GM15510 (cell line): ENCODE data around the gene RPL5.

Experiments used
- POLR2A ChIP-seq: IDR thresholded peaks from 3 replicates; pipeline ENCODE4 v1.6.1; 2011; ENCODE audit warnings: borderline replicate concordance; ENCODE audit not compliant: insufficient read length; ENCODE audit errors: extremely low read depth

RPL5 gene

GRCh38 chr1:92831762-92832536 lies at the start of gene RPL5:
TSS of gene RPL5 (plus strand) at chr1:92832040. CDS start at chr1:92832115, 75 bp downstream.
- peak; percentile 100 for TF ChIP-seq POLR2A

- no peak for TF ChIP-seq POLR2A
Measured at GRCh38 chr1:92784021-92784638, 47.7 kb upstream of the RPL5 start.

DNA sequence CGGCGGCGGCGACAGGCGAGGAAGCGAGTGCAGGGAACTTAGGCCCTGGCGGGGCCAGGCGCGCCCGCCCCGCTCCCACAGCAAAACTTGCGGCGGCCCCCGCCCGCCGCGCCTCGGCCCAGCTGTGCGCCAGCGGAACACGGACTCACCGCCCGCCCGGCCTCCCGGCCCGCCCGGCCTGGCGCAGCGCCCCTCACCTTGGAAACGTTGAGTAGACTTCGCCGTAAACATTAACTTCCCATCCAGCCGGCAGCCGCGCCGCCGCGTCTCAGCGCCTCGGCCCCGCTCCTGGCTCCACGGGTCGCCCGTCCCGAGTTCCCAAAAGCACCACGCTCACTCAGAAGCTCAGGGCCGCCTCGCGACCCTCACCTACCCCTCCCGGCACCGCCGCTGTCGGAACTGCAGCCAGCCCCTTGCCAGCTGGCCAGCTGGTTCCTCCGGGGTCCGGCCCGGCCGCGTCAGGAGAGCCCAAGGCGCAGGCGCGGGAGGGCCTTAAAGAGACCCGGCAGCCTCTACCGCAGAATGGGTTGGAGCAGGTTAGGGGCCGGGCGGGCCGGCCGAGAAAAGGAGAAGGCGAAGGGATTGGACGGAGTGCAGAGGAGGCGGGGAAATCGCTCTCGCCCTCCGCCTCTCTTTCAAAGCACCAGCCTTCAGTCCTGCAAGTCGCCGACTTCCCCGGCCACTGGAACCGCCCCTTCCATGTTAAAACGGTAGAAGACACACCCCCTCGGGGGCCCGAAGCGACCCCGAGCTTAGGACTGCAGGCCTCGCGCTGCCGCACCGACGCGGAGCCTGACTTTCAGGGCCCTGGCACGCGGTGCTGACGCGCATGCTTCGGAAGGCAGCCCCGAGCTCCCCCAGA lies 47.0 kb upstream of the RPL5 start, which contains the start of gene EVI5:
Gene EVI5 (minus strand): TSS at position 470 of the 862 bp plus-strand sequence. CDS start 48,562 bp downstream, outside the sequence.
- peak; percentile 57 for TF ChIP-seq POLR2A

GRCh38 chr1:92786111-92786901 lies 45.5 kb upstream of the RPL5 start:
- no peak for TF ChIP-seq POLR2A

DNA sequence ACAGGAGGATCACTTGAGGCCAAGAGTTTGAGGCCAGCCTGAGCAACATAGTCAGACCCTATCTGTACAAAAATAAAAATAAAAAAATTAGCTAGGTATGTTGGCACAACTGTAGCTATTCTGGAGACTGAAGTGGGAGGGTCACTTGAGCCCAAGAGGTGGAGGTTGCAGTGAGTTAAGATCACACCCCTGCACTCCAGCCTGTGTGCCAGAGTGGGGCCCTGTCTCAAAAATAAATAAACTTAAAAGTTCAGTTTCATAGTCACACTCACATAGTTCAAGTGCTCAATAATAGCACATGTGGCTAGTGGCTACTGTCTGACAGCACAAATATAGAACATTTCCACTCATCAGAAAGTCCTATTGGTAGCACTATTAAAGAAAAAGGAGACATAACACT lies 41.8 kb upstream of the RPL5 start:
- no peak for TF ChIP-seq POLR2A

DNA sequence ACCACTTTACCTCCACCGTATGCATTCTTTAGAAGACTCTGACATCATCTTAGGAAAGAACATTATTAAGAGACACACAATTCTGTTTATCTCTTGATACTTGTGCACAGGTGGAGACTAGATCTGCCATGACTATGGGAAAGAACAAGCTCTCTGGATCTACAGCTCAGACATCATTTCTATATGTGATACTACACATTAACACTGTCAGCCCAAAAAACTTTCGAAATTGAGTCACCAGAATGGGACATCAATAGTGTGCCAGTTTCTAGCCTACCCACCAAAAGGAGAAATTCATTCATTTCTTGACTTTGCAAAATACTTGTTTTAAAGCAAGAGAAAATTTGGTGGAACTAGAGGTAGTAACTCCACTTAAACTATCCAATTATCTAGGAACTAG lies 41.0 kb upstream of the RPL5 start:
- no peak for TF ChIP-seq POLR2A

DNA sequence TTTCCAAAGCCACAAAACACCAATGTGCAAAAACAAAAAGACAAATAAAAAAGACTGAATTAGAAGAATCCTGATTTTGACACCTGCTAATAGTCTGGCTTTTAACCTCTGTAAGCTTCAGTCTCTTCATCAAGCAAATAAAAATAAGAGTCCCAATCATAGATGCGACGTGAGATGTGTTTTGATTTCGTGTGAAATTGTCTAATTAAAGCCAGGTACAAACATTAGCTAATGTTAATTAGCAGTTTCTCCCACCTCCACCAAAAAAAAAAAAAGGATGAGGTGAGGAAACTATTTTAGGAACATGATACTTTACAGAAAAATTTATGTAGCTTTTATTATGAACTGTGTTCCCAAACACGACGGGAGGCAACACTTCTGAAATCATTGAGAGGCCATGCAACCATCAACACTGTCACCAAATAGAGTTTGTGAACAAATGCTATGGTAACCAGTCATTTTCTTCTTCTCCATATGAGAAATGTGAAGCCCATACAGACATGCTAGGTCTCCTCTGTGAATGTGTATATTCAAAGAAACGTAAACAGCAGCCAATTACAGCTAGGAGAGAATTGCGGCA lies 40.3 kb upstream of the RPL5 start:
- TF ChIP-seq POLR2A, result no peak

DNA sequence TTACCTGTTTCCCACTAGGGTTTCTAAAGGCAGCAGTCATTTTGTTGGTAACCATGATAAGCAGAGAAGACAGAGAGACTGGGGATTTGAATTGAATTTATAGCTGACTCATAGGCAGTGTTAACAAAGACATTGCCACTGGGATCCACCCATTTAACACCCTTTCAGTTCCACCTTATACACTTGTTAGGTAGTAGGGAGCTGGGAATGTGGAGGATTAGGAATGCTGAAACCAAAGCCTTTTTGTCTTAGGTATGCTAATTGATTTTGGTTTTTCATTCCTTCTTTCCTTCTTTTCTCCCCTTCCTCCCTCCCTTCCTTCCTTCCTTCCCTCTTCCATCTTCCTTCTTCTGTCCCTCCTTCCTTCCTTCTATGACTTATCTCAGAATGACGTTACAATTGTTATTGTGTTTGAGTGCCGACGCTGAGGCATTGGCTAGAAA lies 39.5 kb upstream of the RPL5 start:
- TF ChIP-seq POLR2A, result no peak

GRCh38 chr1:92795166-92795565 lies 36.7 kb upstream of the RPL5 start:
- TF ChIP-seq POLR2A, result no peak

DNA sequence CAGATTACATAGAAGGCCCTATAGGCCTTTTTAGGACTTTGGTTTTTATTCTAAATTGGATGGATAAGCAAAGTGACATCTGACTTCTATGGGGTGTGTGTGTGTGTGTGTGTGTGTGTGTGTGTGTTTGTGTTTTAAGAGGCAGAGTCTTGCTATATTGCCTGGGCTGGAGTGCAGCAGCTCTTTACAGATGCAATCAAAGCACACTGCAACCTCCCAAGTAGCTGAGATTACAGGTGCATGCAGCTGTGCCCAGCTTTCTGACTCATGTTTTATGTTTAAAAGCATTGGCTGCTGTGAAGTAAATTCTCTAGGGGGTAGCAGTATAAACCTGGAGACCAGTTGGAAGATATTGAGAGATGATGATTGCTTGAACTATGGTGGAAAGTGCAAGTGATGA lies 34.5 kb upstream of the RPL5 start:
- TF ChIP-seq POLR2A, result no peak

DNA sequence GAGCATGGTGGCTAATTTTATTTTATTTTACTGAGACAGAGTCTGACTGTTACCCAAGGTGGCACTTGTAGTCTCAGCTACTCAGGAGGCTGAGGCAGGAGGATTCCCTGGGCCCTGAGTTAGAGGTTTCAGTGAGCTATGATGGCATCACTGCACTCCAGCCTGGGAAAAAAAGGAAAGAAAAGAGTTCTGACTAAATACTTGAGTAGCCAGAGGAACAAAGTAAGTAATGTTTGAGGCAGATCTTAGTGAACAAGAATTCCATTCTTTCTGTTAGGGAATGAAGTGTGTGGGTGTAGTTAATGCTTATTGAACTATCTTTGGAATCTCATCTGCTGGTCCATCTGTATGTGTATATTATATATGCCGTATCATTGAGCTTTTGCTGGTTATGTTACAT lies 33.9 kb upstream of the RPL5 start:
- TF ChIP-seq POLR2A, result no peak

DNA sequence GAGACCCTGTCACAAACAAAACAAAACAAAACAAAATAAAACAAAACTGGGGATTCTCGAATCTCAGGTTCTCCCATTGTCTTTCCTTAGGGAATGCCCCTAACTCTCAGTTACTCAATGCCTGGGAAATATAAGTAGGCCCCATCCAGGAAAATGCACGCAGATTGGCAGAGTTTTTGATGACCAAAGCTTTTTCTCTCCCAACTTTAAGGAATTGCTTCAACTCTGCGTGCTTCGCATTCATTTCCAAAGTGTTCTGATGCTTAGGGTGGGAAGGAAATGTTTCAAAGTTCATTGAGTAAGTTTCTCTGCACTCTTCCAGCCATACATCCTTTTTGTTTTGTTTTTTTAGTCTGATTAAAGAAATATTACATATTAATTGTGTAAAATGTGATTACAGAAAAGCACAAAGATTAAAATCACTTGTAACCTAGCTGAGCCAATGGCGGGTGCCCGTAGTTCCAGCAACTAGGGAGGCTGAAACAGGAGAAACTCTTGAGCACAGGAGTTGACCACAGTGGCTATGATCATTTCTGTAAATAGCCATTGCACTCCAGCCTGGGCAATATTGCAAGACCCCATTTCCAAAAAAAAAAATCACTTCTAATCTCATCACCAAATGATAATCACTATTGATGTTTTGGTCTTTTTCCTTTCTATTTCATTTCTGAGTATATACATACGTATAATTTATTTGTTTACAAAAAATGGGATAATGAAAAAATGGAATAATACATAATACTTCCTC lies 28.5 kb upstream of the RPL5 start:
- no peak for TF ChIP-seq POLR2A

DNA sequence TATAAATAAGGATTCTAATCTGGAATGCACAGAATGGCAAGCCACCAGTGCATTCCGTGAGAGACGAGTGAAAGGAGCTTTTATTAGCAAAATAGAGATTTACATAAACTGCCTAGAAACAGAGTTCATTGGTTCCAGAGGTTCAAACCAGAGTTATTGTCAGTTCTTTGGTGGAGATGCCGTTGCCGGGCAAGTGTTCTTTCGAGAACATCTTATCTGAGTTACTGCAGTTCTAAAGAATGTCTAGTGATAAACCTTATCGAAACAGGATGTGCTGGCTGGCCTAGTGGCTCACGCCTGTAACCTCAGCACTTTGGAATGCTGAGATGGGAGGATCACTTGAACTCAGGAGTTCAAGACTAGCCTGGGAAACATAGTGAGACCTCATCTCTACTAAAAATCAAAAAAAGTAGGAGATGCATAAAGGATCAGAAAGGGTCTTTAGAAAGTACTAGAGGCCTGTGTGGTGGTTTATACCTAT lies 27.1 kb upstream of the RPL5 start:
- no peak for TF ChIP-seq POLR2A

GRCh38 chr1:92805216-92805615 lies 26.6 kb upstream of the RPL5 start:
- no peak for TF ChIP-seq POLR2A

DNA sequence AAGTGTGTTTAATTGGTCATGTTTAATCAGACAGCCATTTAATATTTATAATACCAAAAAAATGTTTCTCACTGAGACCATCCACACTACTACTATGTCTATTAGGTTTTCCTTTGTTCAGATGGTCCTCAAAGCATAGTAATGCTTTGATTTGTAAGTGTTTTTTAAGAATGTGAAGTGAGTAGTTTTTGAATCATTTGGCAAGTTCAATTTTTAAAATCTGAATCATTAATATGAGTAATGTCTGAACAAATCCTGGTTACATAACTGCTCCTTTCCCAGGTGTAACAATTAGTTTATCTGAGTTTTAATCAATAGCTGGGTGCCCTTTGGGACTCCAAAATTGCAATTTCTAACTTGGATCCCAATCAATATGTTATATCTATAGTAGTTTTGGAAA lies 23.5 kb upstream of the RPL5 start:
- no peak for TF ChIP-seq POLR2A
